T follicular helper cell (primary cell): ENCODE measurements around the gene DERA.
"Not testable (repeated sequence)": the region's sequence is repeated elsewhere in the genome, so short reads cannot be mapped to it uniquely, and the experiment has no call there.

Experiments used
- DNase-seq: peaks from one replicate; pipeline ENCODE4 v3.0.0-alpha.2; 2020; ENCODE audit warnings: low read depth
- total RNA-seq, 2 experiments: gene quantifications; one replicate each; lab custom pipeline; 2026; lab: John Stamatoyannopoulos, UW

DERA gene
- total RNA-seq: 7.2 to 12.2 reads per million in 2 experiments

DNA sequence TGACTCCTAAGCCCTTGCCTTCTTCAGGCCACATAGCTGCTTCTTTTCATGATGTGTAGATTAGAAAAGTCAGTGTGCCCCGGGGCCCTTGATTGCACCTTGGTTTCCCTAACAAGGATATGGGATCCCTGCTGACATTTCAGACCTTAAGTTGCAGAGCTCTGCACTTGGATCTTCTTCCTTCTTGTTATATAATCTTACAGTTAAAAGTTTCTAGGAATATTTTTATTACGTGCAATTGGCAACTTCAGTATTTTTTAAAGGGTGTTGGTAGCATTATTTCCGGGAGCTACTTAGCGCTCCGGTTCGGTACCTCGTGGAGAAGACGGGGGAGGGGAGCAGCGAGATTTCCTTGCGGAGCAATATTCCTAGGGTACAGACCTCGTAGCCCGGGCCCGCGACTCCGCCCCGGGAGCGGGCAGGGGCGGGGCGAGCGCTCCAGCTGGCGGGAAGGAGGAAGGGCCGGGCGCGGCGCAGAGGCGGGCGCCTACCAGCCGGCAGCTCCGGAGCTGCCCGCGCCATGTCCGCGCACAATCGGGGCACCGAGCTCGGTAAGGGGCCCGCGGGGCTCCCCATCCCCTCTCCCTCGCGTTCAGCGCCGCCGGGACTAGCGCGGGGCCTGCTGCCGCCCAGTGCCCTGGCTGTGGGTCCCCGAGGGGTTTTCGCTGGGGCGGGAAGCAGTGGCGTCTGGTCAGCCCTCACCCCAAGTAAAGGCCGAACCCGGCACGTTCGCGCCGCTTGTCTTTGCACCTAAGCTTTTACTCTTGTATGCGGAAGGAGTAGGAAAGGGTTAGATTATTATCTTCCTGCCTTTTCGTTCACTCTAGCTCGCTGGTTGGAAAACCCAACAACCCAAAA, at the start of gene DERA:
Gene DERA, plus strand, starts transcription at position 469 of the 858 bp plus-strand sequence. Its CDS starts 52 bp downstream, at position 521.
- peak; percentile 40 for DNase-seq

DNA sequence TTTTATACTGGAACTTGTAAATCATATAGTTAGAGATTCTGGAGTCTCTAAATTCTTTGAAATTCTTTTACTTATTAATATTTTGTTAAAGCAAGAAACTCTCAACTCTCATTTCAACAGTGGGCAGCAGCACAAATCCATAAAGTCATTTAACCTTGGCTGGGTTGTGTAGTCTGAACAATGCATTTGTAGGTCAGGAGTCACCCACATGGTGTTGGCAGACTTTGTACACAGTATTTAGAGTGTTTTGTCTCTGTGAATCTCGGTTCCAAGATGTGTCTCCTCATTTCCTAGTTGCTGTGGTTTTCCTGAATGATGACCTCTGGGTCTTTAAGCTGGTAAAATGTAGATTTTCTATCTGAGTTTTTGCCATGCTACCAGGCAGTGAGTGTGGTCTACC, 49.7 kb upstream of the DERA start:
- DNase-seq: no peak

GRCh38 chr12:15862840-15863239, 48.3 kb upstream of the DERA start:
- DNase-seq: no peak

DNA sequence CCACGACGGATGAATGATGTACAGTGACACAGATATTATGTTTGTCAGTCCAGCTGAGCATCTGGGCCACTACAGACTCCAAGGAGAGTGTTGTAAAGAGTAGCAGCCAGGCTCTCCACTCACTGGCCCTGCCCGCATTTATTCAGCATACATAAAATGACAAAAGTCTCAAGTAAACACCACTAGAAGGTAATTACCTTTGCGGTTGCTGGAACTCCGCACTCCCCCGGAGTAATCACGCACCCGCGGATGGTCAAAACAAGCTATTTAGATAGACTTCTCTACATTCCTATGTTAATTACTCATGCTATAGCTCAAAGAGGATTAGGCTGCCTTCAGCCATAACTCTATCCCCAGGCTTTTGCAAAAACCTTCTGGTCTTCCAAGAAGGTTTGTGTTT, 47.8 kb upstream of the DERA start:
- DNase-seq: no peak

GRCh38 chr12:15863984-15864383, 47.1 kb upstream of the DERA start:
- no peak for DNase-seq

DNA sequence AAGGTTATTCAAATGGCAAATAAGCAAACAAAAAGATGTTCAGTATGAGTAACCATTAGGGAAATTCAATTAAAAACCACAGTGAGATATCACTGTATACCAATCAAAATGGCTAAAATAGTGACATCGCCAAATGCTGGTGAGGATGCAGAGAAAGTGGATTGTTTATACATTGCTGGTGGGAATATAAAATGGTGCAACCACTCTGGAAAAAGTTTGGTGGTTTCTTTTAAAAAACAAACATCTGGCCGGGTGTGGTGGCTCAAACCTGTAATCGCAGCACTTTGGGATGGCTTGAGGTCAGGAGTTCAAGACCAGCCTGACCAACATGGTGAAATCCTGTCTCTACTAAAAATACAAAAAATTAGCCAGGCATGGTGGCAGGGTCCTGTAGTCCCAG, 42.9 kb upstream of the DERA start:
- DNase-seq: no peak

DNA sequence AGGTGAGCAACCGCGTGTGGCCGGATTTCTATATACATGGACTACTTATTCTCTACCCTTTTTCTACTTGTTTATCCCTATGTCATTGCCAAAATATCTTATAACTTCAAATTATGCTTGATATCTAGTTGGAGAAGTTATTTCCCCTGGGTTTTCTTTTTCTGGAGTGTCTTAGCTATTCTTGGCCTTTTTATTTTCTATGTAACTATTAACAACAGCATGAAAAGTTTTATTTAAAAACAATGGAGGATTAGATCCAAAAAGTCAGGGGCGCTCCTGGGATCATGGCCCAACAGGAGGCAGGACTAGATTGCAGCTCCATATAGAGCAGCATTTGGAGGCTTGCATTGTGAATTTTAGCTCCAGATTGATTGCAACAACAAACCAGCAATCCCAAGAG, 37.6 kb upstream of the DERA start:
- no peak for DNase-seq

DNA sequence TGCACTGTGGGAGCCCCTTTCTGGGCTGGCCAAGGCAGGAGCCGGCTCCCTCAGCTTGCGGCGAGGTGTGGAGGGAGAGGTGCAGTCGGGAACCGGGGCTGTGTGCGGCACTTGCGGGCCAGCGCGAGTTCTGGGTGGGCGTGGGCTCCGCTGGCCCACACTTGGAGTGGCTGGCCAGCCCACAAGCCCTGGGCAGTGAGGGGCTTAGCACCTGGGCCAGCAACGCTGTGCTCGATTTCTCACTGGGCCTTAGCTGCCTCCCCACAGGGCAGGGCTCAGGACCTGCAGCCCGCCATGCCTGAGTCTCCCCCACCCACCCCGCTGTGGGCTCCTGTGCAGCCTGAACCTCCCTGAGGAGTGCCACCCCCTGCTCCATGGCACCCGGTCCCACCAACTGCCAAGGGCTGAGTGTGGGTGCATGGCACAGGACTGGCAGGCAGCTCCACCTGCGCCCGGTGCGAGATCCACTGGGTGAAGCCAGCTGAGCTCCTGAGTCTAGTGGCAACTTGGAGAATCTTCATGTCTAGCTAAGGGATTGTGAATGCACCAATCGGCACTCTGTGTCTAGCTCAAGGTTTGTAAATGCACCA, 36.5 kb upstream of the DERA start:
- not testable (repeated sequence) for DNase-seq

- no peak for DNase-seq
Observed at GRCh38 chr12:15875863-15876262, 35.3 kb upstream of the DERA start.

- no peak for DNase-seq
Observed at GRCh38 chr12:15879413-15879812, 31.7 kb upstream of the DERA start.

GRCh38 chr12:15880721-15881120, 30.4 kb upstream of the DERA start:
- no peak for DNase-seq

GRCh38 chr12:15882118-15882971, 28.8 kb upstream of the DERA start, which contains the start of gene STRAP:
STRAP (plus strand) TSS chr12:15882387; CDS start chr12:15882708, 321 bp downstream.
- peak; percentile 94 for DNase-seq

GRCh38 chr12:15883536-15883935, 27.6 kb upstream of the DERA start:
- DNase-seq: no peak

DNA sequence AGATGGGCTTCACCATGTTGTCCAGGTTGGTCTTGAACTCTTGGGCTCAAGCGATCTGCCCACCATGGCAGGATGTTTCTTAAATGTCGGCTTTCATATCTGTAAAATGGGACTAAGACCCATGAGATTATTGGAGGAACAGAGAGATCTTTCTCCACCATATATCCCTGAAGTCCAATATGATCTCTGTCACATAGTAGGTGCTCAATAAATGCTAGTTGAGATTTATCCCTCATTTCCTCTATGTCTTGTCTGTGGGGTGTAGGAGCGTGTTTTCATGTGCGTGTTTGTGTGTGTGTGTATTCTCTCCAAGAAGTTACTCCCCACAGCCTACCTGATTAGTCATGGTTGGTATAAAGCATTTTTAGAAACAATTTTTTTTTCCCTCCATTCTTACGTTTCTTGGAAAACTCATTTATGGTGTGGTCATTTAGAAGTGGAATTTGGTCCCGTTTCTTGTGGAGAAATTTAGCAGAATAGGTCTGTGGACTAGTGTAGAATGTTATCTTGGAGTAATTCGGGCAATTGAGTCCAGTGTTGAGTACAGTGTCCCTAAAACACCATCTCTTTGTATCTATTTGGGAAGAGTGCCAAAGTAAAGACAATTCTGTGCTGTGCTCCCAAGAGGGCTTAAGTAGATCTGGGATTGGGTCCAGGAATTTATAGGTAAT, 24.6 kb upstream of the DERA start:
- DNase-seq: no peak

GRCh38 chr12:15887043-15887817, 23.9 kb upstream of the DERA start:
- no peak for DNase-seq

GRCh38 chr12:15892645-15893259, 18.4 kb upstream of the DERA start:
- DNase-seq: no peak

- no peak for DNase-seq
Observed at GRCh38 chr12:15893260-15893659, 17.9 kb upstream of the DERA start.

DNA sequence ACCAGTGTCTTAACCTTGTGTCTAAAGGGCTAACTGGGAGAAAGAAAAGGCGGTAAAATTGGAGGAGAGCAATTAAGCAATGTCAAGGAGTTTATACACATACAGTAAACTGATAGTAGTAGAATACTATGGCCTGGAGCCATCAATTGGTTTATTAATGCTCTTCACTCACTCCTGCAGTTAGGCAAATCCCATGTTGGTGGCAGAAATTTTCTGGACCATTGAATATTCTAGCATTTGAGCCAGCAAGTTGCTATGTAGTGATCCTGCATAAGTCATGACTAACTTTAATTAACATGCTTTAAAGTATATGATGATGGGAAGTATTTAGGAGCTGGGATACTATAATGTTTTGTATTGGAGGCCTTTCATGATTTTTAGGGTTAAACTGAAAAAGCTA, 14.3 kb upstream of the DERA start:
- DNase-seq: no peak

GRCh38 chr12:15897433-15897832, 13.7 kb upstream of the DERA start:
- no peak for DNase-seq

DNA sequence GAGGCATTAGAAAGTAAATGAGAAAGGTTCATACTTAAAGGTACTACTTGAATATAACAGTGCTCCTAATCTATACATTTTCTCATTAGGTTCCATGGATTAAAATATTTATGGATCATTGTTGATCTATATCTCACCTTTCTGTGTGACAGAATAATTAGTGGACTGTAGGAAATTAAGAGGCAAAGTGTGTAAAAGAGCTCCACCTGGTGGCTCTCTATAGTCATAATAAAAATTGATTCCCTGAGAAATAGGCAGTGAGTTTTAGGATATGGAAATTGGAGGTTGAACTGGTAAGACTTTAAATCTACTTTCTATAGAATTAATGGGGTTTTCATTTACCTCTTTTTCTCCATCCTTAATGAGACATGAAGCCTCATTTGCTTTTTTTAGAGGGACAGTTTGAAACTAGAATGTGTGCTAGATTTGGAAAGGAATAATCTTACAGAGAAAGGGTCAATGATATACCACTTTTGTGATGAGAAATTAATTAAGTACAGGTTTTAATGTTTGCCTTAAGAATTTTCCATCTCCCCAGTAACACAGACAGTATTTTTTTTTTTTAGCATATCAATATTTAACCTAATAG, 11.8 kb upstream of the DERA start:
- DNase-seq: no peak
